ENCODE data around the gene SLC34A3. TPM values are rescaled to one million over a fixed set of nuclear protein-coding genes. Genes with fewer than 3 reads are reported as not detected.
"Not testable (repeated sequence)": the region's sequence is repeated elsewhere in the genome, so short reads cannot be mapped to it uniquely, and the experiment has no call there.

SLC34A3 gene
- polyA plus RNA-seq, 12 donors = 0.43 to 1.6 (median 1.0) TPM; not detected in 2

GRCh38 chr9:137241490-137242268, 11.0 kb downstream of the SLC34A3 start:
- DNase-seq = no peak

GRCh38 chr9:137242269-137243203, 11.8 kb downstream of the SLC34A3 start:
- DNase-seq = no peak

GRCh38 chr9:137243266-137243625, 12.5 kb downstream of the SLC34A3 start:
- DNase-seq = not testable (repeated sequence)

GRCh38 chr9:137243626-137244485, 13.2 kb downstream of the SLC34A3 start:
- DNase-seq = no peak

- no peak for DNase-seq
These were observed 14.1 kb downstream of the SLC34A3 start for GRCh38 chr9:137244486-137245449.

GRCh38 chr9:137245450-137246421, 15.0 kb downstream of the SLC34A3 start:
- no peak for DNase-seq

- DNase-seq = no peak
These were observed 16.6 kb downstream of the SLC34A3 start for GRCh38 chr9:137247135-137247915.

GRCh38 chr9:137247916-137248175, 17.1 kb downstream of the SLC34A3 start:
- DNase-seq = no peak

- DNase-seq = no peak
These were observed 19.9 kb downstream of the SLC34A3 start for GRCh38 chr9:137250329-137251193.

- no peak for DNase-seq
These were observed 20.4 kb downstream of the SLC34A3 start, which contains the start of gene STPG3 for GRCh38 chr9:137251194-137251461. Gene STPG3, plus strand, starts transcription at chr9:137251286. Its CDS starts 1 bp downstream, at chr9:137251287.

- no peak for DNase-seq
These were observed 21.0 kb downstream of the SLC34A3 start for GRCh38 chr9:137251490-137252268.

- DNase-seq = no peak
These were observed 22.1 kb downstream of the SLC34A3 start for GRCh38 chr9:137252555-137253506.

- DNase-seq = no peak
These were observed 23.3 kb downstream of the SLC34A3 start for GRCh38 chr9:137253717-137254623.

GRCh38 chr9:137254624-137255447, 24.1 kb downstream of the SLC34A3 start, which contains the start of gene NELFB:
Gene NELFB, plus strand, starts transcription at chr9:137255327.
- DNase-seq = peak; percentile 93
